Gastroesophageal sphincter (tissue), 3 donors: ENCODE measurements around the gene CLEC18A.

ENCODE experiments used
- EP300 ChIP-seq: sonication (generic); formaldehyde crosslinking; IDR thresholded peaks from one replicate; pipeline ENCODE4 v1.6.1; 2017; ENCODE audit warnings: antibody characterized with exemption, mild to moderate bottlenecking
- POLR2A ChIP-seq, 2 donors: fragments of 450-650 bp; IDR thresholded peaks; one replicate each; pipeline ENCODE4 v1.6.1; 2017; ENCODE audit warnings: antibody characterized with exemption in 2 of 2, mild to moderate bottlenecking in 2 of 2, moderate library complexity in 1 of 2
- TF ChIP-seq, protein P1 (sequence below), 4 experiments: fragments of 200-600 bp in 2 of 4; fragments of 450-650 bp in 2 of 4; sonication (generic) in 1 of 4; IDR thresholded peaks; one replicate each; pipeline ENCODE4 v1.5.1; 2017 to 2019; ENCODE audit warnings: antibody characterized with exemption in 4 of 4, mild to moderate bottlenecking in 2 of 4, moderate library complexity in 2 of 4

DNA sequence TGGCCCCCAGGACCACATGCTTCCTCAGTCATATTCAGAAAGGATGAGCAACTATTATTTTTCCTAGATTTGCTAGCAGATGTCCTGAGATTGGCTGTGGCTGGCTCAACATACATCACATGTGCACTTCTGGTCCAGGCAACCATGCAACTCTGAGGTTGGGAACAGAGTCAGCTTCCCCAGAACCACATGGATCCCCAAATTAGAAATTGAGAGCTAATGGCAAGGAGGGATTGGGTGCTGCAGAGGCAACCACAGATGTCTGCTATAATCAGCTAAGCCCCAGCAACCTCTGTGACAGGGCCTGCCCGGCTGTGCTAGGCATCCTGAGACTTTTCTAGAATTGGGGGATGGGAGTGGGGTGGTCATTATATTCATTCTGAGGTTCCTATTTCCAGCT lies 33.8 kb upstream of the CLEC18A start:
- TF ChIP-seq, protein P1, sequence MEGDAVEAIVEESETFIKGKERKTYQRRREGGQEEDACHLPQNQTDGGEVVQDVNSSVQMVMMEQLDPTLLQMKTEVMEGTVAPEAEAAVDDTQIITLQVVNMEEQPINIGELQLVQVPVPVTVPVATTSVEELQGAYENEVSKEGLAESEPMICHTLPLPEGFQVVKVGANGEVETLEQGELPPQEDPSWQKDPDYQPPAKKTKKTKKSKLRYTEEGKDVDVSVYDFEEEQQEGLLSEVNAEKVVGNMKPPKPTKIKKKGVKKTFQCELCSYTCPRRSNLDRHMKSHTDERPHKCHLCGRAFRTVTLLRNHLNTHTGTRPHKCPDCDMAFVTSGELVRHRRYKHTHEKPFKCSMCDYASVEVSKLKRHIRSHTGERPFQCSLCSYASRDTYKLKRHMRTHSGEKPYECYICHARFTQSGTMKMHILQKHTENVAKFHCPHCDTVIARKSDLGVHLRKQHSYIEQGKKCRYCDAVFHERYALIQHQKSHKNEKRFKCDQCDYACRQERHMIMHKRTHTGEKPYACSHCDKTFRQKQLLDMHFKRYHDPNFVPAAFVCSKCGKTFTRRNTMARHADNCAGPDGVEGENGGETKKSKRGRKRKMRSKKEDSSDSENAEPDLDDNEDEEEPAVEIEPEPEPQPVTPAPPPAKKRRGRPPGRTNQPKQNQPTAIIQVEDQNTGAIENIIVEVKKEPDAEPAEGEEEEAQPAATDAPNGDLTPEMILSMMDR (IDR thresholded peaks at IDR 0.05) = no peak
- TF ChIP-seq EP300 (no peak), POLR2A (IDR thresholded peaks at IDR 0.05) (no peak)
